ENCODE measurements around the gene CCNY. TPM values are rescaled to one million over a fixed set of nuclear protein-coding genes. Genes with fewer than 3 reads are reported as not detected.
A peak's percentile ranks its signal among the peaks of the same experiment; 100 is the strongest.
"Not testable (repeated sequence)": the region's sequence is repeated elsewhere in the genome, so short reads cannot be mapped to it uniquely, and the experiment has no call there.

The CCNY gene
- total RNA-seq, 1 donor from 2014 or later, result 44.8 TPM

DNA sequence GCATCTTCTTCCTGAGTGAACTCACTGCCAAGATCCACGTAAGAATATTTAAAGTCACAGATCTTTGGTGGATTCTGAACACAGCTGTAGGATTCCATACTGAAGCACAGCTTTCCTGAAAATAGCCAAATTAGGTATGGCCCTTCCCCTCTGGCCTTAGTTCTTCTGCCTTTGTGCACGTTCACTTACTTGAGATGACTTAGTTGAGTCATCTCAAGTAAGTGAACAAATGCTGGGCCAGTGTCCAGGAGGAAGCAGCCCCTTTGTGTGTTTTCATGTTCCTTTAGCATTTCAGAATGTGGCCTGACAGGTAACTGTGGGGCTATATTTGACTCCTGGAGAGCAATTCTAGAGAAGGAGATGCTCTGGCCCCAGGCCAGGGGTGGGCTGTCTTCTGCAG is 51.5 kb downstream of the CCNY start:
- ATAC-seq, result peak; percentile 92

DNA sequence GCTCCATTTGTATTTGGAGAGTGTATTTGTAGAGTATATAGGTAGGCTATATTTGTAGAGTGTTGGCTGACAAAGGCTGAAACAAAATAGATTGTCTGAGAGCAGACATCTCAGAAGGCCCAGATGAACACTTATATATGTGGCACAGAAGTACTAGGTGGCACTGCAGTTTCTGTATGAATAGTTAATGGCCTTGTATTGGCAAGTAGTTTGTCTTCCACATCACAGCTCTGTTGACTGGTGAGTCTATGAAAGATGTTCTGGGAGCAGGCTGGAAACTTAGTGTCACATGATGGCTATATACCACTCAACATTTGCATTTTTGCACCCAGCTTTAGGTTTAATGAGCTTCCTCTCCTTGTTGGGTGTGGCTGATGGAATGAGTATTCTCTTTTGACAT is 51.9 kb downstream of the CCNY start:
- ATAC-seq, result peak; percentile 32

DNA sequence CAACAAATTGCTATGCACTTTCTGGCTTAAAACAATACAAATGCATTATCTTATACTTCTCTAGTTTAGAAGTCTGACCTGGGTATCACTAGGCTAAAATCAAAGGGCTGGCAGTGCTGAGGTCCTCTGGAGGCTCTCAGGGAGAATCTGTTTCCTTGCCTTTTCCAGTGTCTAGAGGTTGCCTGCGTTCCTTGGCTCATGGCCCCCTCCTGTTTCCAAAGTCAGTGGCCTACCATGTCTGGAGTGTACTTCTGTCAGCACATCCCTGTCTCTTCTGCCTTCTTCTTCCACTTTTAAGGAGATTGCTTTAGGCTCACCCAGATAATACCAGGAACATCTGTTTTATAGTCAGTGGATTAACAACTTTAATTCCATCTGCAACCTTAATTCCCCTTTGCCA is 52.4 kb downstream of the CCNY start:
- ATAC-seq, result no peak

DNA sequence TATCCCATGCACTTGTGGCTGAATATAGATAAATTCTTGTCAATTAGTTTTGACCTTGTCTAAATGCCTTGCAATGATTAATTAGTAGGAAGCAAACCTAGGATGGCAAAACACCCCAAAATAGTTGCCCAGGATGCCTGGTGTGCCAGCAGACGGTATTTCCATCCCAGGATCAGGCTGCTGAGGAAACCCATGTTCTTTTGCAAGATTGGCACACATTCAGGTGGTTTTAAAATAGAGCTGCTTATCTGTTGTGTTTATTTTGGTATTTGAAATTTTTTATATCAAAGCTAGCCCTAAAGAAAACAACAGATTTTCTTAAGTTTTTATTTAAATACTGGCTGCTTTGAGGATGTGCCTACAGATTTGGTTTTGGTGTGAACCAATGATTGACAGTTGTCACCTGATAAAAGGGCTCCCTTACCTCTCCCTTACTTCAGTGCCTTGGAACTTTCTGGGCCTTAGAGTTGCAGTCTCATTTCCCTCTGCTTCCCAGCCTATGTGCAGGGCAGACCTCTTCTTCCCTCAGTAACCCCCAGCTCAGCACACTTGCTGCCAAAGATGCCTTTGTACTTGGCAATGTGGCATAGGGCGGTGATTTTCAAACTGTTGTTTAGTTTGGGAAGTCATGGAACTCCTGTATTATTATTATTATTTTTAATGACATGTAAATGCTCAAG is 54.0 kb downstream of the CCNY start:
- no peak for ATAC-seq

DNA sequence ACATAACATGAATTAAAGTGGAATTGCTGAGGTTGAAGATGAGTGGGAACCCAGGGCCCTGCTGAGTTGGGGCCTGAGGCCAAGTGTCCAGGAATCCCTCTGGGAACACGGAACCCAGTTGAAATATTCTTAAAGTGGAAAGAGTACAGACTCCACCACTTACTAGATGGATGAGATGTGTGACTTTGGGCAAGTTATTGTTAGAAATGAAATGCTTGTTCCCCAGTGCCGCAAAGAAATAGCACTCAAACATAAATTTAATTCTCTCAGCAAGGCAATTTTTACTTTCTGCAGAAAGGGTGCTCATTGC is 54.5 kb downstream of the CCNY start:
- no peak for ATAC-seq

DNA sequence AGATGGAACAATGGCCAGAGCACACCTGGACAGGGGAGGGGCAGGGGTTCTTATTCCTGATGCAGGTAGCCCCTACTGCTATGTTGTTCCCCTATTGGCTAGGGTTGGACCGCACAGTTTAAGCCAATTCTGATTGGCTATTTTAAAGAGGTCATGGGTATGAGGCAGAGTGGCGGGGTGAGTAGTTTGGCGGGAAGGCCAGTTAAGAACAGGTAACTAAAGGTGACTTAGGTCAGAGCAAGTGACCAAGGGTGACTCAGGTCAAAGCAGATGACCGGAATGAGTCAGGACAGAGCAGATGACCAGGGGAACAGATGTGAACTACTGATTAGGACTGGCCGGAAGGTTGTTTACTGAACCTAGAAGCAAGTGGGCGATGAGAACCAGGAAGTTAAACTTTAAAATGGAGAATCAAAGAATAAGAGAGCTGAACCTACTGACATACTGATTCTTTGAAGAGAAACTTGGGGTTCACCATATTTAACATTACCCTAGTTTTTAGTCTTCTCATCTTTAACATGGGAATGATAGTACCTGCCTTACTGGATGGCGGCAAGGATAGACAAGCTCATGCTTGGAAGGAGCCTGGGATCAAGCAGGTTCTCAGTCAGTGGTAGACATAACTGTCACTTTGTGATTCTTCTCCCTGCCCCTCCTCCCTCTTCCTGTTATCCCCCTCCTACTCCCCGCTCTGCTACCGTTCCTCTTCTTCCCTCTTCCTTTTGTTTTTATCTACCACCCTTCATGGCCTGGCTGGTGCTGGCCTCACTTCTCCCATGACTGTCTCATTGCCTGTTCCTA is 55.0 kb downstream of the CCNY start:
- no peak for ATAC-seq

DNA sequence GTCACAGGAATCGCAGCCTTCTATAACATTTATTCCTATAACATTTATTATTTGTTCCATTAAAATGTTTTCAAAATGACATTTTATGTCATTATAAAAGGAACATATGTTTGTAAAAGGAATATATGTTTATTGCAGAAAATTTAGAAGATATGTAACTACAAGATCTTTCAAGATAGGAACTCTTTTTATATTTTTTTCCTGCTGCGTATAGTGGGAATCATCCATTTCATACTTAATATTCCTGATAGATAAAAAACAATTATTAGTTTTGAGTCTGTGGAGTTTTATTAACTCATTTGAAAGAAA is 55.6 kb downstream of the CCNY start:
- ATAC-seq, result no peak

DNA sequence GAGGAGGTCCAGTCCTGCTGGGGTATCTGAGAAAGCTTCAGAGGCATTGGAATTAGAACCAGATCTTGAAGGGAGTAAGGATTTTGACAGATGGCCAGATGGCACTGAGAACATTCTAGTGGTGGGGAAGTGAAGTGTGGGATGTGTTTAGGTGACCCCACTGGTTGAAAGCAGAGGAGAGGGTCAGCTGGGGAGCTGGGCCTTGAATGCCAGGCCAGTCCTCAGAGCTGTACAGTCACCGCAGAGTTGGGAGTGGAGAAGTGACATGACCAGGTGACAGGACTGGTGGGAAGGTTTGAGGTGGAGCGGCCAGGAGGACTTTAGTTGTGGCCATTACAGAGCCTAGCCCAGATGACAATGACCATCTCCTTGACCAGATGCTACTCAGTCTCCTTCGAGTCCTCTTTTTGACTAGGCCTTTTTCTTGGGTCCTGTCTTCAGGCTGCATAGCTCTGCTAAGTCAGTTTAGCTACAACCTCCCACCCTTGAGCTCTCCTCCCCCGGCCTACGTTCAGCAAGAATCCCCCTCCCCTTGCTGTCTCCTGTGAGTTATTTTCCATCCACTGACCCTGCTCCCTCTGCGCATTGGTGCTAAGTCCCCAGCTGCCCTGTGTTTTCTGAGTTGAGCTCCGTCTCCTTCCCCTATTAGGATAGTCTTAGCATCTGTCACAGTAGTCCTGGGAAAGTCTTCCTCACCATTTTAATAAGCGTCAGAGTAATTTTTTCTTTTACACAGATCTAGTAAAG is 56.3 kb downstream of the CCNY start:
- ATAC-seq, result no peak

DNA sequence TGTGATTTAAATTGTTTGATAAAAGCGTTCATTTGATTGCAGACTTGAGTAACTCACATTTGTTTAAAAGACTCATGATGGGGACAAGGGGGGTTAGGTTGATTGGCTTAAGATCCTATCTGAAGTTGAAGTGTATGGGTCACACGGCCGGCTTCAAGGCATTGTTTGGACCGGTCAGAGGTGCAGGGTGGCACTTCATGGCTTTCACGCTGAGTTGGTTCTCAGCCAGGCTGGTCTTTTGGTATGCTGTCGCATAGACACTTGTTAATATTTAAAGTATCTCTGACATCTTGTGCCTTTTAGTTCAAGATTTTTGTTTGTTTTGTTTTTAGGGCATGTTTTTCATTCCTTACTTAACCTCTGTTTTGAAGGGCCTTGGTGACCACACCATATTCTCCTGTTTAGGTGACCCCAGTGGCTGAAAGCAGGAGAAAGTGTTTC is 58.1 kb downstream of the CCNY start:
- no peak for ATAC-seq

DNA sequence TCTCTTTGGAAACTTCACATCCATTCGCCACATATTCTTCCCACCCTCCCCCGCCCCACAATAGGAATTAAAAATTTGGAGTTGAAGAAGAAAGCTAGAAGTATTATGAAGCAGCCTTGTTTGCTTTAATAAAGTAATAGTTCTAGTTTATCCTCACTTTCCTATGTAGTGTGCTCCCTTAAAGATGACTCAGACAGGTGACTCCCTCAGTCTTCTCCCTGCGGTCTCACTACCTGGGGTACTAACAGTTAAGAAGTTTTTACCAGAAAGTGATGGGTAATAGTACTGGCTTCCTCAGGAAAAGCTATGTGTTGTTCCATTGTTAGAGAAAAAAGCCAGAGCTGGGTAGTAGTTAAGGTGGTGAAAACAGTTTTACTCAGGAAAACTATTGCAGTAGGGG is 58.6 kb downstream of the CCNY start:
- no peak for ATAC-seq

DNA sequence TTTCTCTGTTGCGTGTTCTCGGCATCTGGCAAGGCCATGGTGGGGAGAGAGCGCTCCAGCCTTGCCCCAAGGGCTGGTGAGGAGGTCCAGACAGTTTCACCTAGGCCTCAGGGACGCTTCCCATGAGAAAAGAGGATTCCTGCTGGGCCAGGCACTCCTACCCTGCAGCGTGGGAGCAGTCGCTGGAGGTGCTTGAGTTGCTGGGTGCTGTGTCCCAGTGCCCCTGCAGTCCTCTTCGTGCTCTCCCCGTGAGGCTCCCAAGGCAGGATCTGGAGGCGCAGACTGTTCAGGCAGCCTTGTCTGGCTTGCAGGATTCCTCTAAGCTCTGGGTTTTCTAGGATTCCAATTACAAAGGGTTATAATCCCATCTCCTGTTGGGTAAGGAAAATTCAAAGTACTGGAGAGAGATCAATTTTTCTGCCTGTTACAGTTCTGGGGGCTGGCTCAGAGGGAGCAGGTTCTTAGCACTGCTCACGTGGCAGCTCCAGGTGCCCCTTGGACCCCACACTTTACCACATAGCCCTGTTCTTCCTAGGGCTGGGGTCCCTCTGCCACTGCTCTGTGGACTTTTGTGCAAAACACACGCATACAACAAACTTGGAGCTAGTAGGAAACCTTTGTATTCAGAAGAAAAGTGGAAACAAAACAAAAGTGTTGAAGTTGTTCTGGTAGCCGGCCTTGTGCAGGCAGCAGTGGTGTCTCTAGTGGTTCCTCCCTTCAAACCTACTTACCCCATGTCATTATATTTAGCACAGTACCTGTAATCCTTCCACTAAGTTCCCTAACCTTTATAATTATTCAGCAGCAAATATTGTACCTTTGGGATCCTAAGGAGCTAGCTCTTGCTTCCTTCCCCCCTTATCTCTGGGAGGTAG is 60.5 kb downstream of the CCNY start:
- ATAC-seq, result no peak

DNA sequence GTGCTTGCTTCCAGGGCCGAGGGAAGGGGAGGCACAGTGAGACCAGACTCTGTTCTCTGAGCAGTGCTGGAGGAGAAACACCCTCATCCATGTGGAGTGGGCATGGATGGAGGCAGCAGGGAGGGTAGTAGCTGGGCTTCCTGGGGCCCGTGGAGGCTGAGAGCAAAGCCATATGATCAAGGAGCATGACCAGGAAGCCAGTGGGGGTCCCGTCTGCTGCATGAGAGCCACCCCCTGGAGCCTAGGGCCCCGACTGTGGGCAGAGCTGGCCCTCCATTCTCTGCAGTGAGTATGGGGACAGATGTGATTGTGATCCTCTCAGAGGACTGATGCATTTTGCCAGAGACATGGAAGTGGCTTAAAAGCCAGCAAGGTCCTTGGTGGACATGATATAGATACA is 61.6 kb downstream of the CCNY start:
- ATAC-seq, result no peak

DNA sequence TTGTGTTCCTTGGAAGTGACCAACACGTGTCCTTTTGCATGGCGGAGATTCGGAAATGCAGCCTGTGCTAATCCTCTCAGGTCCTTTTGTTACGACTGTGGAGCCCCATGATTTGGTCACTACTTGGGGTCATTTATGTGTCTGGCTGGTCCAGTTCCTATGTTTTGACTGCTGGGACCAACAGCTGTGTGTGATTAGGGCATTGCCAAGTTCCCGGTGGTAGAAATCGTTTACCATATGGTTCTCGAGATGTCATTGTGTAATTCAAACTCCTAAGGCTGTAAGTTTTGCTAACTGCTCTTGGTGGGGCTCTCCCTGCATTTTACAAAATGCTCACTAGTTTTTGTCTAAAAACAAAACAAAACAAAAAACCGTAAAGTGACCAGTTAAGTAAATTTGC is 62.0 kb downstream of the CCNY start:
- no peak for ATAC-seq

DNA sequence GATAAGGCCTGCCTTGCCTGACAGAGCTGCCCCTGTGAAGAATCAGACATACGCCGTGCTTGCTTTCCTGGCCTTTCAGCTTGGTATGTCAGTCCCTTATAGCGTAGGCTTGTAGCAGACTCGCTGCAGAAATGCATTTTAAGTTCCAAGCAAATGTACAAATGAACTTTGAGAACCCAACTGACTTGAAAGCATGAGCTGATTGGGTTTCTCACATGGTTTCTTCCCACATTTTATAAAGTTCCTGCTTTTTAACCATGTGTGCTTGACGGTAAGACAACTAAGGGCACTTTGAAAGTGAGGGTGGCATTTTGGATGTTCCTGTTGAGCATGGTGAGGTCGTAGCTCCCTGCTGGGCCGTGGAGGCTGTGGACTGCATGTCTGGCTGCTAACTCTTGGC is 62.6 kb downstream of the CCNY start:
- no peak for ATAC-seq

DNA sequence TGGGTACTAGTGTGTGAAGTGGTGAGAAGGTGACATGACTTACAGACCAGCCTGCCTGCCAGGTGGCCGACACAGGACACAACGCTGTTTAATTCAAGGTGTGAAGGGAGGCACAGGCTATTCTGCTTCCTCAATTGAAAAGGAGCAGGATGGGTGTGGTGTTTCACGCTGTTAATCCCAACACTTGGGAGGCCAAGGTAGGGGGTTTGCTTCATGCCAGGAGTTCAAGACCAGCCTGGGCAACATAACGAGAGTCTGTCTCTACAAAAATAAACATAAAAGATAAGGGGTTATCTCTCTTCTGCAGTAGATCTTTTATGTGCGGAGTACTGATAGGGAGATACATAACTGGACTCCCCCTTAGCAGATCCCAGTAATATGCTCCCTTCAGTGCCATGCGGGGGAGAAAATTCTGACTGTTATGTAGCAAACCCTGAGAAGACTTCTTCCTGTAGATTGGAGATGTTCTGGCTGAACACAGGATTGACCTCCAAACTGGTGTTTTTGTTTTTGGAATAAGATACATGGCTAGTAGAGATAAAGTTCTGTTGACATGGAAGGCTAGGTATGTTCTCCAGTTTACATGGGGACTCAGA is 63.2 kb downstream of the CCNY start:
- ATAC-seq, result no peak

DNA sequence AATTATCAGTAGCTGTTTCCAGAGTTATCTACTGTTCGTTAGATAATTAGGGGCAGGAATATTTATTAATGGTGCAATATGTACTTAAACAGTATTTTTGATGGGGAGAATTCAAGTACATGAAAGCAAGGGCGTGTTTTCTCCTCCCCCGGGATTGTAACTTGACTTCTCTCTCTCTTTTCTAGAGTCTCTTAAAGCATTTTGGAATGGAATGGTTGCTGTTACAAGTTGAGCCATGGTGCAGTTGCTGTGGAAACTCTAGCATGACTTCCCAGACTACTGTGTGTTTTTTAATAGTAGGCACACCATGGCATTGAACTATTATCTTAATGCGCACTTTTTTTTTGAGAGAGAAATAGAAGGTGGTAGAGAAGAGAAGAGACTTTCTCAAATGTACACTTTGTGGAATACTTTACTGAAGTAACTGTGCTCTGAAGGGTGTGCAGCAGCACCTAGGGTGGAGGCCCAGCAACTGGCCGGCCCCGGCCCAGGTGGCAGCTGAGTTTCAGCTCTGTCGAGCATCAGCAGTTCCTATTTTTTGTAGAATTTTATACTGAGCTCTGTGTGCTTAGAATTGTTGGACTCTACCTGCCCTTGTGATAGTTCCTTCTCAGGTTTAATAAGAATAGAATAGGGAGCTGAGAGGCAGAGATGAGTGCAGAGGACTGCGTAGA is 64.4 kb downstream of the CCNY start:
- ATAC-seq, result no peak

DNA sequence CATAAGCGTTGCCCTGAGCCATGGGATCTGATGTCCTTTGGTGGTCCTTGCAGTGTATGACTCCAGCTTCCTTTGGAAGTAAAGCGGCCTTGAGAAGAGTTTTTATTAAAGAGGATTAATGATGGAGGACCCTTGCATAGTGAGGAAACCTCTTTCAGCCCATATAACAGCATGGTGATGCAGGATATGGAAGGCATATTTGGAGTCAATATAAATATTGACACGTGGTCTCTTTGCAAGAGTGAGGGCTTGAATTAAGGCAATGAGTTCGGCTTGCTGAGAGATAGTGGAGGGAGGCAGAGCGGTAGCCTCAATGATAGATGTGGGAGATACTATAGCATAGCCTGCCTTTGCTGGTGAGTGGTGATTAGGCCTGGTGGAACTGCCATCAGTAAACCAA is 67.2 kb downstream of the CCNY start:
- ATAC-seq, result not testable (repeated sequence)

DNA sequence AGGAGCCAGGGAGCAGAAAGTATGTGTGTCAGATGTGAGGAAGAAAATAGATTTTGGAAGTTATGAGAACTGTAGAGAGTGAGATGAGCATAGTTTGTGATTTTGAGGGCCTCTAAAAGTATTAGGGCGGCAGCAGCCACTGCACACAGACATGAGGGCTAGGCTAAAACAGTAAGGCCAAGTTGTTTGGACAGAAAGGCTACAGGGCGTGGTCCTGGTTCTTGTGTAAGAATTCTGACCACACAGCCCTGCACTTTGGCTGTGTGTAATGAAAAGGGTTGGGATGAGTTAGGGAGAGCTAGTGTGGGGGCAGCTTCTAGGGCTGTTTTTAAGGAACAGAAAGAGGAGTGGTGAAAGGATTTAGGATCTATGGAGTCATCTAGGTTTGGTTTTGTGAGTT is 67.8 kb downstream of the CCNY start:
- not testable (repeated sequence) for ATAC-seq

DNA sequence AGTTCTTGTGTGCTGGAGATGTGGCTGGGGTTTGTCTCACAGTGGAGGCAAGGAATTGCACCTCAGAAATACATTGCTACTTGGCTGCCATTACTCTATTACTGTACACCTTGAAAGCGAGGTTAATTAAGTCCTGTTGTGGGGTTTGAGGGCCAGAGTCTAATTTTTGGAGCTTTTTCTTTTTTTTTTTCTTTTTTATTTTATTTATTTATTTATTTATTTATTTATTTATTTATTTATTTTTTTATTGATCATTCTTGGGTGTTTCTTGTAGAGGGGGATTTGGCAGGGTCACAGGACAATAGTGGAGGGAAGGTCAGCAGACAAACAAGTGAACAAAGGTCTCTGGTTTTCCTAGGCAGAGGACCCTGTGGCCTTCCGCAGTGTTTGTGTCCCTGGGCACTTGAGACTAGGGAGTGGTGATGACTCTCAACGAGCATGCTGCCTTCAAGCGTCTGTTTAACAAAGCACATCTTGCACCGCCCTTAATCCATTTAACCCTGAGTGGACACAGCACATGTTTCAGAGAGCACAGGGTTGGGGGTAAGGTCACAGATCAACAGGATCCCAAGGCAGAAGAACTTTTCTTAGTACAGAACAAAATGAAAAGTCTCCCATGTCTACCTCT is 69.8 kb downstream of the CCNY start:
- ATAC-seq, result not testable (repeated sequence)

DNA sequence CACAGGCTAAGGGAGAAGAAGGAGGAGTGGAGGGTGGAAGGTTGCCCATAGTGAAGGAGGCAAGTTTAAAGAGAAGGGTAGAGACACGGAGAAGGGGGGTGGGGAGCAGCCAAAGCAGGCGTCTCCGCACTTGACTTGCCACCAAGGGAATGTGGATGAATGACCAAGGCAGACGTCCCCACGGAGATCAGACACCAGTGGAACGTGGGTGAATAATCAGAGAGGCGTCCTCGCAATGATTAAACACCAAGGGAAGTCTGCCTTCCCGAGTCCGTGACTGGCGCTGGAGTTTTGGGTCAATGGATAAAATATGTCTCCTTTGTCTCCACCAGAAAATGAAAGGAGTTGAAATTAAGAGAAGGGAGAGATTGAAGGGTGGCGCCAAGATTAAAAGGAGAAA is 71.4 kb downstream of the CCNY start:
- ATAC-seq, result not testable (repeated sequence)

DNA sequence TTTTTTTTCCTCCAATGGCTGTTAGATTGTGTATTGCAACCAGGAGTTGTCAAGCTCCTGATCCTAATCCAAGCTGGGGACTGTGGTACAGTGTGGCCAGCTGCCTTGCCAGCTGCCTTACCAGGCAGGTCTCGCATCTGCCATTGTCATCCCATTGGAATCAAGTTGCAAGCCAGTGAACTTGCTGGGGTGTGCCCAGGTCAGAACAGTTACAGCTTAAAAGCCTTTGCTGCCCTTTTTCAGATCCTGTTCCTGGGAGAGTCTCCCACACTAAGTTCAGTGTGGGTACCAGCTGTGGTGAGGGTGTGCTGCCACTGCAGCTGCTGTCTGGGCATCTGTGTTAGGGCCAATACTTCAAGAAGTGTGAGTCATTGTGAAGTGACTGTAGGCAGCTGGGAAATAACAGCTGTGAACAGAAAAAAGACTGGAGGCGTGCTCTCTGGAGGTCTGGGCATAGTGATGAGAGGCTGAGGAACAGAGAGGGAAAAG is 72.8 kb downstream of the CCNY start:
- peak; percentile 81 for ATAC-seq

Data from esophagus mucosa (tissue), 1 donor.